Posterior vena cava (tissue), 2 donors: ENCODE results near the gene FAM83B. TPM values are rescaled to one million over a fixed set of nuclear protein-coding genes. Genes with fewer than 3 reads are reported as not detected.

Experiments used
- DNase-seq: peaks from one replicate; pipeline ENCODE4 v3.0.0-alpha.2; 2020; ENCODE audit warnings: low spot score
- intact Hi-C, 2 donors: fragments of 100-400 bp; cut with DNase I; formaldehyde crosslinking; loops; one replicate each; pipeline versions ENCODE4 v1.14.1 to v1.14.2; 2022 to 2023
- total RNA-seq, 2 donors: library from RNA; stranded (reverse); fragmentation: NEBNext Ultra II Directional; extraction: Animal tissue kit (Norgen Biotek cat#: 25700); gene quantifications; one replicate each; pipeline ENCODE4 v1.2.1, GENCODE V29; 2021
- donor health status: DM: yes; HTN: yes; CAD: no.
- donor health status: DM: yes; HTN: yes; CAD: no.

Gene FAM83B
- total RNA-seq, 2 donors from 2014 or later = not detected

DNA sequence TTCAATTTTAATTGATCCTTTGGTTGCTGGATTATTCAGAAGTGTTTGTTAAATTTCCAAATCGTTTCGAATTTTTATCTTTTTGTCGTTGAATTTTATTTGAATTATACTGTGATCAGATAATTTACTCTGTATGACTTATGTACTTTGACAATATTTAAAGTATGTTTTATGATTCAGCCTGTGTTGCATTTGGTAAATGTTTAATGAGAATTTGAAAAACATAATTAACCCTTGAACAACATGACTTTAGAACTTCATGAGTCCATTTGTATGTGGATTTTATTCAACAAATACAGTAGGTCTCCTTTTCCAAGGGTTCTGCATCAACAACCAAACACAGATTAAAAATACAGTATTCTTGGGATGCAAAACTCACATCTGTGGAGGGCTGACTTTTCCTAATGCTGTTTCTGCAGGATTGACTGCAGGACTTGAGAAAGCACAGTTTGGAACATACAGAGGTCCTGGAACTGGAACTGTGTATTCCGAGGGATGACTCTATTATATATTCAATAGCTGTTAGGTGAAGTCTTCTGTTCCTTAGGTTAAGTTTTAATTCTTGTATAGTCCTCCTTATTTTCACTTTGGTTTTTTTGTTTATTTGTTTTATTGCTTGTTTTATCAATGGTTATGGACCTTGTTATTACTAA, 40.5 kb downstream of the FAM83B start:
- intact Hi-C loops = no loop called here
- DNase-seq = no peak

DNA sequence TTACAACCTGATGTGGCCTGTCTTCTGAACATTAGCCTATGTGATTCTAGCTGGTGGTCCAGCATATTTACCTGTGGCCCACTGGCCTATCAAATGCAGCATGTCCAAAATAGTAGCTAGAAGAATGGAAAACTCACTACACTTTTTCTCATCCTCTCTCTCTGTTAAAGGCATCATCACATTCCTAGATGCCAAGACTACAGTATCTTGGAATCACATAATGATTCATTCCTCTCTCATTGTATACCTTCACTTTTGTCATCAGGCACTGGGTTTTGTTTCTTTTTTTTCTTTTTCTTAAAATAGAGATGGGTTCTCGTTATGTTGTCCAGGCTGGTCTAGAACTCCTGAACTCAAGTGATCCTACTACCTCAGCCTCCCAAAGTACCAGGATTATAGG, 45.0 kb downstream of the FAM83B start:
- intact Hi-C loops = no loop called here
- no peak for DNase-seq

DNA sequence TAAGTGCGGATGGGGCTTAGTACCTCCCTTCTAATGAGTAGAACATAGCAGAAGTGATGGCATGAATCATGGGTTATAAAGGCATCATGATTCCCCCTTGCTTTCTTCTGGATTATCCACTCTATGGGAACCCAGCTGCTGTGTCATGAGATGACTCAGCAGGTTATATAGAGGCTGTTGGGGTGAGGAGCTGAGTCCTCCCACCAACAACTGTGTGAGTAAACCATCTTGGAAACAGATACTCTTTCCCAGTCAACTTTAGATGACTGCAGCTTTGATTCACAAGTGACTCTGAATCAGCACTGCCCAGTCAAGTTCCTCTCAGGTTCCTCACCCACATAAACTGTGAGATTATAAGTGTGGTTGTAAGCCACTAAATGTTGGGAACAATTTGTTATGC, 46.3 kb downstream of the FAM83B start:
- intact Hi-C loops = no loop called here
- DNase-seq = no peak

DNA sequence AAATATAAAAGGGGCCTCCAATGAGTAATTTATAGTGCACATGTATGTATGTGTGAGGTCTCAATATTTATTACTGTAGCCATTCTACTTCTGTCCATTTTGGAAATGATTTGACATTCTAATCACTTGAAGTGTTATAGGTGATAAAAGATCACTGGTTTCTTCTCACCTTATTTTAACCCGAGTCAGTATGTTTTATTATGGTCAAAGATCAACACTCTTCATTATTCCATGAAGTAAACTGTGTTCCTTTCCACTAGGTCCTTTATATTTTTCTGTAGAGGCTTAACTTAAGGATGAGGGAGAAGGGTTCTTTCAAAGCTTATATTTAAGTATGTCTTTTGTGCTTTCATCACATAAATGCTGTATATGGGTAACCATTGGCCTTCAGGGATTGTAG, 47.2 kb downstream of the FAM83B start:
- intact Hi-C loops = no loop called here

GRCh38 chr6:54896302-54896701, 49.7 kb downstream of the FAM83B start:
- intact Hi-C loops = no loop called here

More for the DNA sequence above, 47.2 kb downstream of the FAM83B start:
- no peak for DNase-seq

DNA sequence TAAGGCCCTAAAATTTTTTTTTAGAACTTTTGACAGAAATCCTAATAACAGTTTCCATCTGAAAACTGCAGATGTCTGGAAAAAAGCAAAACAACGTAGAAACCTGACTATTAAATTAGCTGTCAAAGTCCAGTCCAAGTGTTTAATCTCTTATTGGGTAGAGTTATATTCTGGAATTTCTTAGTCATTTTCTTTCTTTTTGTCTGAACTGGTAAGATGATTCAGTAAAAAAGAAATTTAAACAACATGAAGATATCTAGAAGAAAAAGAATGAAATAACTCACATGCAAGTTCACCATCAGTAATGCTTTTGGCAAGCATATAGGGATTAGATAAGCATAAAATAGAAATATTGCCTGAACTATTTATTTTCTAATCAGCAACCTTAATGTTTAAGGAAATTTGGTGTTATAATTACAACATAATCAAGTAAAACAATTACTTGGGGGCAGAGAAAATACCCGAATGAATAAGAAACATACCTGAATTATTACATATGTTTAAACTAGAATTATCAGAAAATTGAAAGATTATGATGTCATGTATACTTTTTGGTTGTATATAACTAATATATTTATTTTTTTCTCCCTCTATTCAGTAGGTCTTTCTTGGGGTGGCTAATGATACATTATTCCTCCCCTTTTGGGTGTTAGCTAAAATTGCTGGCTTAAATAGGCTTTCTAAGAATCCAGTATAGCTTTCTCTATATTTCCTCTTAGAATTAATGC, 51.1 kb downstream of the FAM83B start:
- intact Hi-C loops = no loop called here
- no peak for DNase-seq

More at GRCh38 chr6:54896302-54896701, 49.7 kb downstream of the FAM83B start:
- no peak for DNase-seq

DNA sequence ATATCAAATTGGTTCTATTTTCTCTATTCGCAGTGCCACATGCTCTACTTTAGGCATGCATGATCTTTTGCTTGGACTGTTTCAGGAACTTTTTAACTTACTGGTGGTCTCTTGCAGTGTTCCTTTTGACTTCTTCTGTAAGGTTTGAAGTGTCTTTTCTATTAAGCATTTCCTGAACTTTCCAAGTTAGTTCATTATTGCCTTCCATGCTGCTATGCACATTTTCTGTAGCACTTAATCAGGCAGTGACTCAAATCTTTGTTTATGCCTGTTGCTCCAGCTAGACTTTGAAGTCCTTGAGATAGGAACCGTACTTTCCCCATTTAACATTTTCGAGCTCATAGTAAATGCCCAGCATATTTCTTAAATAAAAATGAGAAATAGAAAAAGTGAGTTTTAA, 52.2 kb downstream of the FAM83B start:
- no peak for DNase-seq
- intact Hi-C loops = no loop called here

DNA sequence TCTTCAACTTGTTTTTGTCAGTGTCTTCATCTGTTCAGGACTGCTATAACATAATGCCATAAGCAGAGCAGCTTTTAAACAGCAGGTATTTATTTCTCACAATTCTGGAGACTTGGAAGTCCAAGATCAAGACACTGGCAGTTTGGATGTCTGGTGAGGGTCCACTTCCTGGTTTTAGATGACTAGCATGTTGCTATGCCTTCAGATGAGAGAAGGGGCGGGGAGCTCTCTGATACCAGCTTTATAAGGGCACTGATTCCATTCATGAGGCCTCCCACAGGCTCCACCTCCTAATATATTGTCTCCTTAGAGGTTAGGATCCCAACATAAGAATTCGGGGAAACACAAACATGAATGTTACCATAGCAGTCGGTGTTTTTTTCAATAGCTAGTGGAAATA, 52.9 kb downstream of the FAM83B start:
- no peak for DNase-seq
- intact Hi-C loops = no loop called here

GRCh38 chr6:54899986-54900385, 53.4 kb downstream of the FAM83B start:
- intact Hi-C loops = no loop called here
- DNase-seq = no peak

DNA sequence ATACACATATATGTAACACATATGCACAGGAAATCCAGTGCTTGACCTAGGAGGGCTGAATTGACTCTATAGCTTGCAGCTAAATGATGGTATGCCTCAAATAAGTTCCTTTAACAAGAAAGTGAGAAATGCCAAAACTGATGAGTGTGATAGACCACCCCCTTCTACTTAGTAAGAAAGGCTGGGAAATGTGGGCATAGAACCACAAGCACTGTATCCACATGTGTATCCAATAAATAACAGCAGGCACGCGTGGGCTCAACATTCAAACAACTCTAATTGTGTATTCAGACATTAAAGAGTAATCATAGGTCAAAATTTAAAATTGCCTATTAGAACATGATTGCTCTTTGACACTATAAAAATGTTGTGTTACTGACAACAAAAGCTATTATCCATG, 54.1 kb downstream of the FAM83B start:
- intact Hi-C loops = no loop called here
- DNase-seq = no peak

DNA sequence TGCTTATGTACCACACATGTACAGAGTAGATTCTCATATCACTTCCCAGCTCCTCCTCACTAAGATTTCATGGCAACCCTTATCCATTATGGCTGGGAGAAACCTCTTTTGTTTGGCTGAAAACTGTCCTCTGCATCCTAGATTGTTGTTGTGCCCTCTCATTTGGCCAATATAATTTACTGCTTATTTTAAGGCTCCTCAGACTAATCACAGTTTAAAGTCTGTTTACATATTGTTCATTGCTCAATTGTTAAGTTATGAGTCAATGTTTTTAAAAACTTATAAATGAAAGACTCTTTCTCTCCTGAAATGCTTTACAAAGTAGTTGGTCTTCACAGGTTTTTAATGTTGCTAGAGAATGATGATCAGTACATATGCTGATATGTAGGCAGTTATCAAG, 57.3 kb downstream of the FAM83B start:
- no peak for DNase-seq
- intact Hi-C loops = no loop called here

DNA sequence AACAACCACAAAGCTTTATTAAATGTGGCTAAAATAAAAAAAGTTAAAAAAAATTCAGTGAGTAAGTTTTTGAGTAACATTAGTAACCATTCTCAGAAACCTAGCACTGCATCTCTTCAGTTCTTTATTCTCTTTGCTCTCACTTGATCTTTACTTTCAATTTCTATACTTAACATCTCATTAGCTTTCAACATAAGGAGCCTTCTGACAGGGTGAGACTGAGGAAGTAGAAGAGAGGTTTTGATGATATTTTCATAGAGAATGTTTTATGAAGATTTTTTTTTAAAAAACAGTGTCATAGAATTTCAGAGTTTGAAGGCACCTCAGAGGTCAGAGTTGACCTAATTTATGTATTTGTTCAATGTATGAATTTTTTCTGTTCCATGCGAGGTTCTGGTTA, 60.8 kb downstream of the FAM83B start:
- intact Hi-C loops = no loop called here
- DNase-seq = no peak

- intact Hi-C loops = no loop called here
Observed at GRCh38 chr6:54909184-54909583, 62.6 kb downstream of the FAM83B start.

GRCh38 chr6:54910431-54910884, 63.9 kb downstream of the FAM83B start:
- intact Hi-C loops = no loop called here
- DNase-seq = no peak

More at GRCh38 chr6:54909184-54909583, 62.6 kb downstream of the FAM83B start:
- no peak for DNase-seq

- intact Hi-C loops = no loop called here
- DNase-seq = no peak
Observed at GRCh38 chr6:54910921-54911320, 64.3 kb downstream of the FAM83B start.

GRCh38 chr6:54913211-54913610, 66.6 kb downstream of the FAM83B start:
- no peak for DNase-seq
- intact Hi-C loops = no loop called here

DNA sequence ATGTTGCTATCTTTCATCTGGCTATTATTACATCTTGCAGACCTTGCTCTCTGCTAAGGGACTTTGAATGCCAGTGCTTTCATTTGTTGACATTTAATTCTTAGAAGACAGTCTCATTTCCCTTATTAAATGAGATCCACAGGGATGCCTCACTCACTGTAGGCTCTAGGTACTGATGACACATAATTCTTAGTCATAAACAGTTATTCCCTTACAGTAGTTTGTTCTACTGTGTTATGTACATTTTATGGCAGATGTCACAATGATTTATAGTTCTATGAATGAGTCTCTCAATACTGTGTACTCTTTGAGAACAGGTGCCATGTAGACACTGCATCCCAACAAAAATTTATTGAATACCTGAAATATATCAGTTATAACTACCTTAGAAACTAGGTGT, 70.3 kb downstream of the FAM83B start:
- DNase-seq = no peak
- intact Hi-C loops = no loop called here

- intact Hi-C loops = no loop called here
Observed at GRCh38 chr6:54920628-54921027, 74.1 kb downstream of the FAM83B start.

DNA sequence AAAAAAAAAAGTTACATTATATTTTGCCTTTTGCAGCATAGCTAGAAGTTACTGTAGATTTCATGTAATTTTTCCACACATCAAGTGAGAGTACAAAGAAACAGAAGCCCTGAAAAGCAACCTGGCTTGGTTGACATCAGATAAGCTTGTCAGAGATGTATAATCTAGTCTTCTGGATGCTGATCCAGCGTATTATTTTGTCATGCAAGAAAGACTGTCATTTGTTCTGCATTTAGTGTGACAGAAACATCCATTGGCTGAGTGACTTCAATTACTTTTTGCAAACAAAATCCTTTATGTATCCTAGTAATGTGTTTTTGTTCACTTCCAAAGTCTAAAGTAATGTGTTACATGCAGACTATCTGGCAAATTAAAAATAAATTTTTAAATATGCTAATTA, 75.3 kb downstream of the FAM83B start:
- intact Hi-C loops = no loop called here
- DNase-seq = no peak

More at GRCh38 chr6:54920628-54921027, 74.1 kb downstream of the FAM83B start:
- no peak for DNase-seq

DNA sequence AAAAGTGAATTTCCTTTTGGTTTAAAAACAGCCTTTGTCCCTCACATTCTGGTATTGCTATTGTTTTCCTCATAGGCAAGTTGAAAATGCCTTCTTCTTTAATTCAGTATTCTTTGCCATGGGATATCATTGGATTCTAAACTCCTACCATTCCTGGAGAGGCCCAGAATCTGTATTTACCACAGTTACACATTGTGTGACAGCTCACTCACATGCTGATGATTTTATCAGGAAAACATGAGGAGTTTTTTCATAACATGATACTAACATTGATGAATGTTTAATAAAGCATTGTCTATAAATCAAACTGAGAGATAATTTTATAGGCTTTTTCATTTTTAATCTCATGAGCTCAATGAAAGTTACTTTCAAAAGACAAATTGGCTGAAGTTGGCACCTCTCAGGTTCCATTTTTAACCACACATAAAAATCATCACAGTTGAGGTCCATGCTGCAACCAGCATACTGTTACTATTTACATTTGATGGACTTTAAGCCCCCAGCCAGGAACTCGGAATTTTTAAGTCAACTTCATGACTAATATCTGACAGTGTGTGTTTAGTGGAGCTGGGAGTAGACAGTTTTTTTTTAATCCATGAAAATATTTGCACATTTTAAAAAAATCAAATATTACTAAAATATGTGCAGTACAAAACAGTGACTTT, 82.8 kb downstream of the FAM83B start:
- intact Hi-C loops = no loop called here
- DNase-seq = no peak
